Endodermal cell (in vitro differentiated cells): ENCODE data around the gene FNBP1. TPM values are rescaled to one million over a fixed set of nuclear protein-coding genes. Genes with fewer than 3 reads are reported as not detected.

Source experiments
- DNase-seq: peaks from one replicate; pipeline ENCODE4 v3.0.0-alpha.2; 2017
- H3K27ac ChIP-seq: 2 replicates; pipeline ENCODE4 v1.5.1; 2013; ENCODE audit warnings: mild to moderate bottlenecking, low read depth, low read length, moderate library complexity
- H3K27me3 ChIP-seq: 2 replicates; pipeline ENCODE4 v1.6.1; 2013; ENCODE audit warnings: mild to moderate bottlenecking, low read length, moderate library complexity; ENCODE audit not compliant: insufficient read depth, control insufficient read depth, poor library complexity, severe bottlenecking
- H3K36me3 ChIP-seq: 2 replicates; pipeline ENCODE4 v1.7.0; 2013; ENCODE audit warnings: mild to moderate bottlenecking, low read length, moderate library complexity; ENCODE audit not compliant: control insufficient read depth, insufficient read depth
- H3K4me1 ChIP-seq: one replicate; pipeline ENCODE4 v1.7.0; 2013; ENCODE audit warnings: low read length; ENCODE audit not compliant: control insufficient read depth, insufficient read depth
- H3K4me3 ChIP-seq: 2 replicates; pipeline ENCODE4 v1.5.1; 2013; ENCODE audit warnings: mild to moderate bottlenecking, low read length, moderate library complexity
- H3K9ac ChIP-seq: 2 replicates; pipeline ENCODE4 v1.6.1; 2013; ENCODE audit warnings: mild to moderate bottlenecking, low read length, moderate library complexity; ENCODE audit not compliant: poor library complexity, severe bottlenecking; ENCODE audit errors: extremely low read depth
- H3K9me3 ChIP-seq: 2 replicates; pipeline ENCODE4 v1.6.1; 2013; ENCODE audit warnings: mild to moderate bottlenecking, low read length, moderate library complexity; ENCODE audit not compliant: control insufficient read depth
- H3K27ac Mint-ChIP-seq: 2 replicates; pipeline ENCODE4 v1.8.0; 2020; ENCODE audit warnings: mixed read lengths
- H3K27me3 Mint-ChIP-seq: 2 replicates; pipeline ENCODE4 v1.8.0; 2021; ENCODE audit warnings: mild to moderate bottlenecking, mixed read lengths; ENCODE audit not compliant: insufficient read depth
- H3K36me3 Mint-ChIP-seq: 2 replicates; pipeline ENCODE4 v1.8.0; 2020; ENCODE audit warnings: low read depth, mixed read lengths
- H3K4me1 Mint-ChIP-seq: 2 replicates; pipeline ENCODE4 v1.8.0; 2020; ENCODE audit warnings: mixed read lengths
- H3K4me3 Mint-ChIP-seq: 2 replicates; pipeline ENCODE4 v1.8.0; 2020; ENCODE audit warnings: mild to moderate bottlenecking, moderate library complexity, mixed read lengths
- H3K9me3 Mint-ChIP-seq: 2 replicates; pipeline ENCODE4 v1.8.0; 2020; ENCODE audit warnings: mild to moderate bottlenecking, mixed read lengths
- CTCF ChIP-seq: fragments of 200-600 bp; sonication (generic); conservative IDR thresholded peaks from 2 replicates; pipeline ENCODE4 v1.5.0; 2021; ENCODE audit warnings: antibody characterized with exemption, mild to moderate bottlenecking
- WGBS, 2 experiments: methylation state at CpG; one replicate each; pipeline versions ENCODE4 v1.1.5 to v1.1.7; 2013; ENCODE audit warnings: missing lambda C conversion rate in 2 of 2, mixed read lengths in 1 of 2; ENCODE audit not compliant: insufficient coverage in 1 of 2, insufficient read length in 1 of 2; 5-methylcytosine and 5-hydroxymethylcytosine counted together
- total RNA-seq, 2 donors: library from RNA; stranded (reverse); fragmentation: NEBNext Ultra II Directional in 1 of 2; extraction: Animal tissue kit (Norgen Biotek cat#: 25700) in 1 of 2; gene quantifications; 2 replicates in 1 of 2; 3 replicates in 1 of 2; pipeline ENCODE4 v1.2.1, GENCODE V29; 2021

The FNBP1 gene
- total RNA-seq, 2 donors from 2014 or later, result 41.4 to 43.3 TPM

GRCh38 chr9:129871046-129871445 lies 171.9 kb downstream of the FNBP1 start:
- no peaks in the 10 kb centered on the region for H3K27me3 ChIP-seq
- no peak for DNase-seq
- H3K4me1 Mint-ChIP-seq, result no peaks in the 10 kb centered on the region
- no peak overlapping the region for H3K4me3 Mint-ChIP-seq
- no peaks in the 10 kb centered on the region for H3K27me3 Mint-ChIP-seq
- no peaks in the 10 kb centered on the region for H3K9me3 Mint-ChIP-seq
- peaks cover 6% of the 10 kb centered on the region for H3K36me3 ChIP-seq
- no peak for TF ChIP-seq CTCF
- no peaks in the 10 kb centered on the region for H3K4me1 ChIP-seq
- no peak overlapping the region for H3K27ac Mint-ChIP-seq
- WGBS, 2 experiments, result 92 to 93% methylated on average over 8 to 10 of the region's 11 CpGs
- no peak overlapping the region for H3K4me3 ChIP-seq
- H3K36me3 Mint-ChIP-seq, result peaks cover 18% of the 10 kb centered on the region
- no peaks in the 10 kb centered on the region for H3K9me3 ChIP-seq
- no peak overlapping the region for H3K27ac ChIP-seq
- H3K9ac ChIP-seq, result no peak overlapping the region

DNA sequence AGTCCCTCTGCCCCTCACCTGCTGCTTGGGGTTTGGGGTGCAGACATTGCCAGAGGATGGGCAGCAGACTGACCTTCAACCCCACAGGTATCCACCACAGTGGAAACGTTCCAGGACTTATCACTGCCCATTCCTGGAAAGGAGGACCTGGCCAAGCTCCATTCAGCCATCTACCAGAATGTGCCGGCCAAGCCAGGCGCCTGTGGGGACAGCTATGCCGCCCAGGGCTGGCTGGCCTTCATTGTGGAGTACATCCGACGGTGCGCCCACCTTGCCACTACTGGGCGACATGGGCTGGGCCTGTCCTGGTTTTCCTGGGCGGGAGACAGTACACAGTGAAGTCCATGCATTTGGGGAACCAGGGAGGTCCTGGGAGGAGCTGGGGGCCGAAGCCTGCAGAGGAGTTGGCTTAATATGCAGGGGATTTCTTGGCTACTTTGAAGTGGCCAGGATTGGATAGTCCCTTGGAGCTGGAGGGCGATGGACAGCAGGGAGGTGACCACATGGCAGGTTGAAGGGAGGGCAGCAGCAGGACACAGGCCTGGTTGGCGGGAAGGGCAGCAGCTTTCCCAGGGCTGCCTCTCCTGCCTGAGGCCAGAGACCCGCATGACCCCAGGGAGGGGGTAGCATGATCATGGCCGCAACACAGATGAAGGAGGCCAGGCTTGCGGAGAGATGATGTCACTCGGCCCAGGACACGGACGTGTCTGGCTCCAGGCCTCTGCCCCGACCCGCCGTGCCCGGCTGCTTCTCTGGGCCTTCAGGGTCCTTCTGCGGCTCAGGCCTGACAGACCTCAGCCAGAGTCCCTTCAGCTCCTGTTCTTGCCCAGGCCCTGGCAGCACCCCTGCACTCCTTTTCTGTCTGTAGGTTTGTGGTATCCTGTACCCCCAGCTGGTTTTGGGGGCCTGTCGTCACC lies 173.1 kb downstream of the FNBP1 start:
- H3K4me3 ChIP-seq, result no peak overlapping the region
- no peaks in the 10 kb centered on the region for H3K9me3 Mint-ChIP-seq
- no peaks in the 10 kb centered on the region for H3K4me1 ChIP-seq
- H3K4me1 Mint-ChIP-seq, result no peaks in the 10 kb centered on the region
- no peak for TF ChIP-seq CTCF
- H3K9ac ChIP-seq, result no peak overlapping the region
- no peaks in the 10 kb centered on the region for H3K27me3 ChIP-seq
- peaks cover 22% of the 10 kb centered on the region for H3K36me3 Mint-ChIP-seq
- no peak overlapping the region for H3K27ac Mint-ChIP-seq
- no peak for DNase-seq
- 93 to 97% methylated on average over 15 to 24 of the region's 24 CpGs for WGBS, 2 experiments
- no peak overlapping the region for H3K4me3 Mint-ChIP-seq
- peaks cover 10% of the 10 kb centered on the region for H3K36me3 ChIP-seq
- H3K27me3 Mint-ChIP-seq, result no peaks in the 10 kb centered on the region
- H3K27ac ChIP-seq, result no peak overlapping the region
- H3K9me3 ChIP-seq, result no peaks in the 10 kb centered on the region

- Histone ChIP-seq H3K4me3 (no peak overlapping the region), H3K9me3 (no peaks in the 10 kb centered on the region), H3K27ac (no peak overlapping the region), H3K4me1 (no peaks in the 10 kb centered on the region), H3K27me3 (no peaks in the 10 kb centered on the region), H3K9ac (no peak overlapping the region), H3K36me3 (peaks cover 4% of the 10 kb centered on the region)
- Mint-ChIP-seq H3K4me3 (no peak overlapping the region), H3K36me3 (peaks cover 20% of the 10 kb centered on the region), H3K27me3 (no peaks in the 10 kb centered on the region), H3K27ac (no peak overlapping the region), H3K4me1 (no peaks in the 10 kb centered on the region), H3K9me3 (no peaks in the 10 kb centered on the region)
- WGBS, 2 experiments, result 94 to 97% methylated on average over 24 to 28 of the region's 28 CpGs
- TF ChIP-seq CTCF, result no peak
- no peak for DNase-seq
These were observed 174.0 kb downstream of the FNBP1 start for GRCh38 chr9:129868872-129869486.
